H1 (cell line): Measurements from ENCODE around the gene PRSS38. TPM values are rescaled to one million over a fixed set of nuclear protein-coding genes. Genes with fewer than 3 reads are reported as not detected.

Source experiments
- CTCF ChIA-PET: fragments of 300-600 bp; sonication (Branson Sonifier 250); formaldehyde crosslinking; loops from one replicate; lab custom pipeline; 2021; ENCODE audit not compliant: partially characterized antibody; lab: Charles Lee
- POLR2A ChIA-PET: fragments of 300-600 bp; sonication (Branson Sonifier 250); formaldehyde crosslinking; loops from one replicate; lab custom pipeline; 2021; ENCODE audit warnings: inconsistent platforms; ENCODE audit not compliant: partially characterized antibody; lab: Charles Lee
- DNase-seq, 2 experiments: peaks; one replicate each; pipeline versions ENCODE4 v3.0.0 to v3.0.0-alpha.2; 2010 to 2022; ENCODE audit warnings: low spot score in 2 of 2, low read depth in 1 of 2, mixed read lengths in 1 of 2
- FAIRE-seq: peaks from 2 replicates; lab custom pipeline; 2011; peaks lifted over from hg19 to GRCh38; lab: Jason Lieb, UNC
- H2AFZ ChIP-seq: 2 replicates; pipeline ENCODE4 v1.8.1; 2012; ENCODE audit warnings: low read length, inconsistent platforms
- H2AK5ac ChIP-seq: 2 replicates; pipeline ENCODE4 v1.6.1; 2013; ENCODE audit warnings: low read depth, low read length
- H2BK120ac ChIP-seq: replicated peaks from 2 replicates; pipeline ENCODE3; 2013; ENCODE audit warnings: low read depth, low read length, inconsistent platforms
- H2BK12ac ChIP-seq: 2 replicates; pipeline ENCODE4 v1.6.1; 2013; ENCODE audit warnings: low read depth, low read length
- H2BK15ac ChIP-seq: 2 replicates; pipeline ENCODE4 v1.6.1; 2013; ENCODE audit warnings: low read length
- H2BK20ac ChIP-seq: 2 replicates; pipeline ENCODE4 v1.6.1; 2013; ENCODE audit warnings: low read length
- H2BK5ac ChIP-seq: 2 replicates; pipeline ENCODE4 v1.6.1; 2013; ENCODE audit warnings: low read depth, low read length
- H3K14ac ChIP-seq: 2 replicates; pipeline ENCODE4 v1.6.1; 2013; ENCODE audit warnings: inconsistent platforms; ENCODE audit not compliant: insufficient read length
- H3K18ac ChIP-seq: 2 replicates; pipeline ENCODE4 v1.6.1; 2013; ENCODE audit warnings: low read length; ENCODE audit errors: extremely low read depth
- H3K23ac ChIP-seq: 2 replicates; pipeline ENCODE4 v1.6.1; 2013; ENCODE audit warnings: inconsistent platforms; ENCODE audit not compliant: insufficient read length
- H3K23me2 ChIP-seq: 2 replicates; pipeline ENCODE4 v1.6.1; 2013; ENCODE audit warnings: low read depth, low read length
- H3K27ac ChIP-seq: 2 replicates; pipeline ENCODE4 v1.6.1; 2011; ENCODE audit warnings: low read depth, low read length, inconsistent platforms
- H3K27me3 ChIP-seq, 4 experiments: replicated peaks in 1 of 4; 1 replicate in 1 of 4; 2 replicates in 3 of 4; pipeline versions ENCODE4 v1.6.1 to v1.8.1; 2011 to 2013; ENCODE audit warnings: low read length in 3 of 4, mild to moderate bottlenecking in 3 of 4, inconsistent platforms in 2 of 4, mixed read lengths in 2 of 4, moderate library complexity in 1 of 4; ENCODE audit not compliant: control insufficient read depth in 3 of 4, insufficient read depth in 3 of 4; ENCODE audit errors: extremely low read depth in 1 of 4
- H3K36me3 ChIP-seq, 4 experiments: 2 replicates each; pipeline versions ENCODE4 v1.6.1 to v1.8.1; 2011 to 2013; ENCODE audit warnings: mild to moderate bottlenecking in 4 of 4, low read length in 3 of 4, moderate library complexity in 2 of 4, control low read depth in 1 of 4, inconsistent platforms in 1 of 4; ENCODE audit not compliant: insufficient read depth in 4 of 4, control insufficient read depth in 2 of 4
- H3K4ac ChIP-seq: replicated peaks from 2 replicates; pipeline ENCODE3; 2013; ENCODE audit warnings: low read length, low read depth, mixed read lengths, inconsistent platforms; ENCODE audit not compliant: insufficient read length
- H3K4me1 ChIP-seq, 4 experiments: replicated peaks in 1 of 4; 1 replicate in 1 of 4; 2 replicates in 3 of 4; pipeline versions ENCODE4 v1.6.1 to v1.8.1; 2011 to 2013; ENCODE audit warnings: low read length in 3 of 4, inconsistent platforms in 2 of 4, mixed read lengths in 1 of 4; ENCODE audit not compliant: insufficient read depth in 4 of 4, control insufficient read depth in 3 of 4
- H3K4me2 ChIP-seq, 2 experiments: 2 replicates each; pipeline versions ENCODE4 v1.6.1 to v1.8.1; 2011 to 2013; ENCODE audit warnings: low read depth in 2 of 2, low read length in 2 of 2, control low read depth in 1 of 2, inconsistent platforms in 1 of 2, mild to moderate bottlenecking in 1 of 2; ENCODE audit not compliant: insufficient read depth in 1 of 2
- H3K4me3 ChIP-seq, 4 experiments: fragments of 200-600, 300-600 bp in 1 of 4; sonication (generic), shearing (Covaris generic), sonication (Bioruptor Twin) in 1 of 4; 2 replicates each; pipeline versions ENCODE4 v1.5.1 to v1.8.1; 2011 to 2016; ENCODE audit warnings: low read length in 4 of 4, low read depth in 3 of 4, control low read depth in 2 of 4, inconsistent platforms in 2 of 4, mild to moderate bottlenecking in 2 of 4, mixed read lengths in 1 of 4, moderate library complexity in 1 of 4; ENCODE audit not compliant: insufficient read depth in 2 of 4; ENCODE audit errors: extremely low read depth in 1 of 4
- H3K56ac ChIP-seq: replicated peaks from 2 replicates; pipeline ENCODE3; 2013; ENCODE audit warnings: low read depth, mild to moderate bottlenecking, mixed read lengths, low read length, inconsistent platforms; ENCODE audit not compliant: insufficient read length
- H3K79me1 ChIP-seq: 2 replicates; pipeline ENCODE4 v1.6.1; 2013; ENCODE audit warnings: low read depth, low read length, control low read depth
- H3K79me2 ChIP-seq, 2 experiments: 2 replicates each; pipeline versions ENCODE4 v1.6.1 to v1.8.1; 2012 to 2013; ENCODE audit warnings: low read length in 2 of 2, mild to moderate bottlenecking in 2 of 2, inconsistent platforms in 1 of 2; ENCODE audit not compliant: insufficient read depth in 2 of 2, control insufficient read depth in 1 of 2
- H3K9ac ChIP-seq, 4 experiments: replicated peaks in 1 of 4; 1 replicate in 1 of 4; 2 replicates in 3 of 4; pipeline versions ENCODE4 v1.6.1 to v1.8.1; 2011 to 2013; ENCODE audit warnings: low read depth in 3 of 4, low read length in 3 of 4, control low read depth in 2 of 4, mild to moderate bottlenecking in 2 of 4, moderate library complexity in 2 of 4, inconsistent platforms in 1 of 4; ENCODE audit errors: extremely low read depth in 1 of 4
- H3K9me3 ChIP-seq, 2 experiments: 2 replicates each; pipeline versions ENCODE4 v1.6.1 to v1.8.1; 2012 to 2013; ENCODE audit warnings: mild to moderate bottlenecking in 2 of 2, moderate library complexity in 2 of 2, control low read depth in 1 of 2, inconsistent platforms in 1 of 2, low read depth in 1 of 2, low read length in 1 of 2, mixed read lengths in 1 of 2; ENCODE audit not compliant: insufficient read depth in 2 of 2
- H4K20me1 ChIP-seq, 2 experiments: replicated peaks in 1 of 2; 2 replicates each; pipeline versions ENCODE3 to v1.8.1; 2011 to 2013; ENCODE audit warnings: inconsistent platforms in 2 of 2, low read length in 2 of 2, mild to moderate bottlenecking in 1 of 2; ENCODE audit not compliant: insufficient read depth in 2 of 2, control insufficient read depth in 1 of 2
- H4K5ac ChIP-seq: 2 replicates; pipeline ENCODE4 v1.6.1; 2013; ENCODE audit warnings: low read length, low read depth, mixed read lengths, inconsistent platforms; ENCODE audit not compliant: insufficient read length
- H4K8ac ChIP-seq: 2 replicates; pipeline ENCODE4 v1.8.0; 2013; ENCODE audit warnings: mild to moderate bottlenecking, moderate library complexity, low read length, inconsistent platforms; ENCODE audit not compliant: insufficient read depth; ENCODE audit errors: extremely low read depth
- H4K91ac ChIP-seq: replicated peaks from 2 replicates; pipeline ENCODE3; 2013; ENCODE audit warnings: low read length, mixed read lengths, inconsistent platforms; ENCODE audit not compliant: insufficient read length
- CBX5 ChIP-seq: fragments of 300-800, 300-1000 bp; sonication (generic); IDR thresholded peaks from 2 replicates; pipeline ENCODE4 v1.7.1; 2016; ENCODE audit warnings: antibody characterized with exemption, low read length, low read depth
- NANOG ChIP-seq: IDR thresholded peaks from 2 replicates; pipeline ENCODE4 v1.6.1; 2011; ENCODE audit warnings: low read length, low read depth, mild to moderate bottlenecking, inconsistent platforms; ENCODE audit not compliant: insufficient read depth, poor library complexity, severe bottlenecking
- SUZ12 ChIP-seq: fragments of 200-600 bp; sonication (generic); IDR thresholded peaks from 2 replicates; pipeline ENCODE4 v1.6.1; 2012; ENCODE audit warnings: mild to moderate bottlenecking, inconsistent platforms, low read length, moderate library complexity, mixed read lengths
- WGBS, 2 experiments: shearing (Covaris generic) in 1 of 2; methylation state at CpG; one replicate each; pipeline versions ENCODE4 v1.1.6 to v1.1.7; 2013 to 2015; ENCODE audit warnings: low lambda C conversion rate in 2 of 2, mixed read lengths in 2 of 2, inconsistent platforms in 1 of 2, low coverage in 1 of 2, missing lambda C conversion rate in 1 of 2; ENCODE audit not compliant: insufficient replicate concordance in 2 of 2, insufficient coverage in 1 of 2, insufficient read length in 1 of 2; ENCODE audit errors: extremely low coverage in 1 of 2, missing lambda C conversion rate in 1 of 2; 5-methylcytosine and 5-hydroxymethylcytosine counted together
- polyA plus RNA-seq, 7 experiments: library from polyadenylated mRNA; depleted of rRNA in 3 of 7; stranded (reverse) in 5 of 7; unstranded in 2 of 7; fragments of >200 nt in 5 of 7; fragments of 200-250 nt in 2 of 7; gene quantifications; 1 replicate in 5 of 7; 2 replicates in 1 of 7; 4 replicates in 1 of 7; pipeline versions ENCODE4 v1.2.1 to v1.2.3, GENCODE V29; 2011 to 2013; ENCODE audit warnings: missing spikeins in 2 of 7, mixed read lengths in 2 of 7
- total RNA-seq: library from RNA; stranded (reverse); fragmentation: NEBNext Ultra II Directional; extraction: Animal tissue kit (Norgen Biotek cat#: 25700); gene quantifications from 2 replicates; pipeline ENCODE4 v1.2.1, GENCODE V29; 2021

PRSS38 gene
- total and polyA plus RNA-seq, 2 of the 8 experiments (the other 6 are each of a cell fraction or from before 2014, with no cell fraction given): not detected

DNA sequence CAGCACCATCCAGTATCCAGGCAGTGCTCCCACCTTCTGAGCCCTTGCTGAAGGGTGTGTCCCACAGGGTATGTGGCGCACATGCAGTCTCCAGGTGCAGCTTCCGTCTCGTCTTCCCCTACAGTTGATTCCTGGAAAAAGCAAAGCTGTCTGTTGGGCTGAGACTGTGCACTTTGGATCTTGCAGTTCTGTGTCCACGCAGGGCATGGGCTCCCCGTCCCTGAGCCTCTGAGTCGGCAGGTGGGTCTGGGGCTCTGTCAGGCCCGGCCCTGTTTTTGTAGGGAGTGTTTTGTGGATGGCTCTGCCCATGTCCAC is 47.4 kb upstream of the PRSS38 start:
- Histone ChIP-seq H3K23ac (no peak overlapping the region), H3K9me3 (no peaks in the 10 kb centered on the region), H3K79me2 (peaks cover 0 to 11% of the 10 kb centered on the region in 2 experiments; a peak in 1 of 4 replicates), H3K4me3 (no peak overlapping the region), H3K23me2 (no peaks in the 10 kb centered on the region), H4K91ac (no peak overlapping the region), H3K14ac (no peak overlapping the region), H3K9ac (no peak overlapping the region), H2BK15ac (no peak overlapping the region), H3K4ac (no peak overlapping the region), H3K27ac (no peak overlapping the region), H2BK120ac (no peak overlapping the region), H4K5ac (no peak overlapping the region), H3K56ac (no peak overlapping the region), H3K4me1 (peaks cover 0 to 5% (median 0%) of the 10 kb centered on the region in 4 experiments; a peak in 2 of 7 replicates), H2AFZ (no peak overlapping the region), H3K79me1 (peaks cover 2% of the 10 kb centered on the region; the same call in 1 of the 2 replicates), H2BK12ac (no peak overlapping the region), H2BK5ac (no peak overlapping the region), H3K36me3 (peaks cover 6 to 24% (median 17%) of the 10 kb centered on the region in 4 experiments; a peak in 6 of 8 replicates), H3K27me3 (no peaks in the 10 kb centered on the region), H4K8ac (no peak overlapping the region; the same call in 1 of the 2 replicates), H2BK20ac (no peak overlapping the region), H3K4me2 (no peak overlapping the region), H4K20me1 (peaks cover 3 to 20% of the 10 kb centered on the region in 2 experiments), H2AK5ac (no peak overlapping the region), H3K18ac (no peak overlapping the region)
- POLR2A ChIA-PET: no interaction called here
- TF ChIP-seq CBX5 (no peak), NANOG (no peak), SUZ12 (no peak)
- FAIRE-seq (no peak), DNase-seq (no peak)
- WGBS, 2 experiments: 82% methylated on average over 7 of the region's 7 CpGs; no CpG with 5 or more reads in 1 of the 2 experiments
- CTCF ChIA-PET: interaction anchor here (0.9 to 1.5 kb wide), 3 partner anchors 124 to 287 kb away, joined by 3 read pairs; no protein-coding TSS in a partner anchor
